GM19467 (cell line): ENCODE measurements around the gene MRPL46.
A peak's percentile ranks its signal among the peaks of the same experiment; 100 is the strongest.
"Not testable (repeated sequence)": the region's sequence is repeated elsewhere in the genome, so short reads cannot be mapped to it uniquely, and the experiment has no call there.

ENCODE experiments used
- ATAC-seq: cut with Tn5 transposase; IDR thresholded peaks from one replicate; pipeline ENCODE4 v1.9.1; 2021; ENCODE audit warnings: mild to moderate bottlenecking, moderate library complexity; ENCODE audit not compliant: unreplicated experiment

Gene MRPL46

GRCh38 chr15:88479169-88479568 lies 12.0 kb upstream of the MRPL46 start:
- no peak for ATAC-seq

DNA sequence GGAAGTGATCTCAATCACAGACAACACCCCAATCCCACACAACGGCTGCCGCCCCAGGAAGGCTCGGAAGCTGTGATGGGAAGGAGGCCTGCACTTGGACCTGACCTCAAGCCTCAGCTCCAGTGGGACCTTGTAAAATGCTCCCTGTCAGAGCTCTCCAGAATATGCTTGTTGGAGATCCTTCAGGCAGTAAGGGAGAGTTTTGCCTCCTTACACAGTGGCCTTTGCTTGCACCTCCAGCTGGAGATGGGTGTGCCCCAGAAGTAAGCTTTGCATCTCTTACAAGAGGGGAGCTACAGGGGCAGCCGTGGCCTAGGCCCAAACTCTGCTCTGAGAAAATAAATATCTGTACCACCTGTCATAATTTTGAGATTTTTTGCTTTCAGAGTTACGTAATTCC lies 10.7 kb upstream of the MRPL46 start:
- ATAC-seq: no peak

DNA sequence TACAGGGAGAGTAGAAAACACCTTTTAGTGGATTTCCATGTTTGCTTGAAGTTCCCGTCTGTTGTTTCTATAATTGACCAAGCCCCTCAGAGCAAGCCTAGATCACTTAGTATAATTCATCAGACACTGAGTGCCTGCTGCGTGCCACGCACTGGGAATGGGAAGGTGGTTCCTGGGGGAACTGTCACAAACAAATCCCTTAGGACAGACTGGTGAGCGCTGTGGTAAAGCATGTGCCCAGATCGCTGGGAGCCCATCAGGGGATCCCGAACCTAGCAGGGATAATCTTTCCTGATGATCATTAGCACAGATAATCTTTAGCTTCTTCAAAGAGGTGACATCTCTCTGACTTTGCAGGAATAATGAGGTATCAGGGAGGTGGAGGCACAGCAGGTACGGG lies 9.9 kb upstream of the MRPL46 start:
- no peak for ATAC-seq

GRCh38 chr15:88476635-88477060 lies 9.5 kb upstream of the MRPL46 start:
- no peak for ATAC-seq

DNA sequence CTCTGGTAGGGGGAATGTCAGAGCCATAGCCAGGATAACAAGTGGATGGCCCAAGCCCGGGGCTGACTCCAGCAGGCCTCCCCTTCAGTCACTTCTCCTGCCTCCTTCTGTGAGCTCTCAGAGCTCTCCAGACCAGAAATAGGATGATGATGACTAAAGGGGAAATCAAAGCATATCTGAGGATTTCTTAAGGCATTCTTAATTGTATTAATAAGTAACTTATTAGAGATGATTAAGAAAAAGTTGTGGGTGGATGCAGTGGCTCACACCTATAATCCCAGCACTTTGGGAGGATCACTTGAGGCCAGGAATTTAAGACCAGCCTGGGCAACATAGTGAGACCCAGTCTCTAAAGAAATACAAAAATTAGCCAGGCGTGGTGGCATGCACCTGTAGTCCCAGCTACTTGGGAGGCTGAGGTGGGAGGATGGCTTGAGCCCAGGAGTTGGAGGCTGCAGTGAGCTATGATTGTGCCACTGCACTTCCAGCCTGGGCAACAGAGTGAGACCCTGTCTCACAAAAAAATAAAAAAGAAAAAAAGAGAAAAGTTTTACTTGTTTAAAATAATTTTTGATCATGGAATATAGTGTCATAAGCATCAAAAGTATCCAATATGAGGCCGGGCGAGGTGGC lies 6.6 kb upstream of the MRPL46 start:
- ATAC-seq: not testable (repeated sequence)

GRCh38 chr15:88472225-88472624 lies 5.0 kb upstream of the MRPL46 start:
- no peak for ATAC-seq

DNA sequence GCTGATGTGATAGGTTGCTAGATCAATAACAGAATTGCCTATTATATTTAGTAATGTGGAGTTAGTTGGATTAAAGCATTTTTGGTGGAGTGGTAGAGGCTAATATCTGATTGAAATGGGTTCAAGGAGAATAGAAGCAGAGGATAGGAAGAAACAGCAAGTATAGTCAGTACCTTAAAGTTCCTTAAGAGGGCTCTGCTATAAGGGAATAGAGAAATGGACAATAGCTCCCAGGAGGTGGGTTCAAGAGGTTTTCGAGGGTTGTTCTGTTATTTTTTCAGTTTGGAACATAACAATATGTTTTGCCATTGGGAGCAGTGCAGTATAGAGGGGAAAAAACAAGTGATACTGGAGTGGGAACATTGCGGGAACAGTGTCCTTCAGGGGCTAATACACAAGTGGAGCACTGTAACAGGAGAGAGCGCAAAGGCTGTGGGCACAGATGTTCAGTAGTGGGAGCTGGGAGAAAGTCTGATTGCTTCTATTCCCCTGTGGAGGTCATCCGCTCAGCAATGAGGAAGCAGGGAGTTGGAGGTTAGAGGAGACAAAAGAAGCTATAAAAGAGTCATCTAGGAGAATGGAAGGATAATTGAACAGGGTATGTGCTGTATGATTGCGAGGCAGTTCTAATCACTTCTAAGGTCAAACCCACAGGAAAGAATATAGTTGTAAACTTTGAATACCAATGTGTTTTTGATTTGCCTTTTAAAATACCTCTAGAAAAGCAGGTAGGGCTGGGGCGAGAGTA lies 3.6 kb upstream of the MRPL46 start:
- no peak for ATAC-seq

- no peak for ATAC-seq
Measured at GRCh38 chr15:88469321-88469720, 2.1 kb upstream of the MRPL46 start.

- not testable (repeated sequence) for ATAC-seq
Measured at GRCh38 chr15:88468721-88469120, 1.5 kb upstream of the MRPL46 start.

GRCh38 chr15:88467935-88468528 lies 844 bp upstream of the MRPL46 start:
- ATAC-seq: no peak

DNA sequence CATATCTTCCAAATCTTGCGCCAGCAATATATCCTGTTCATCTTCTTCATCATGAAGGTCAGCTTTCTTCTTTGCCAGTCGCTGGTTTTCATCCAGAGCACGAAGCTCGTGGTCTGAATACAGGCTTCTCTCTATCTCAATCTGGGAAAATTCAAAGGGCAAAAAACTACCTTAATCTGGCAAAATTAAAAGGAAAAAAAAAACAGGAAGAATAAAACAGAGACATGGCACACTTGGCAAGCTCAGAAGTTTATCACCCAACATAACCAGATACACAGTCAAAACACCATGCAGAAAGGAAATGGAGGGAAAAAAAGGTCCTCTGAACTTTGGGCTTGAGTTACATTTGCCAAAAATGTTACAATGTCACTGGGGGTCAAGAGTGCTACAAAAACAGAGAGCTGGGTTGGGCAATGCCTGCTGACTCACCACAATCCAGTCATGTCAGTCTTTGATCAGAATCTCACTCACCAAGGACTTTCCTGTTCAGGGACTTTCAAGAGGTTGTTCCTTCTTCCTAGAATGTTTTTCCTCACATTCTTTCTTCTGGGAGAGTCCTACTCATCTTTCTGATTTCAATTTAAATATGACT lies 1.5 kb downstream of the MRPL46 start:
- no peak for ATAC-seq

DNA sequence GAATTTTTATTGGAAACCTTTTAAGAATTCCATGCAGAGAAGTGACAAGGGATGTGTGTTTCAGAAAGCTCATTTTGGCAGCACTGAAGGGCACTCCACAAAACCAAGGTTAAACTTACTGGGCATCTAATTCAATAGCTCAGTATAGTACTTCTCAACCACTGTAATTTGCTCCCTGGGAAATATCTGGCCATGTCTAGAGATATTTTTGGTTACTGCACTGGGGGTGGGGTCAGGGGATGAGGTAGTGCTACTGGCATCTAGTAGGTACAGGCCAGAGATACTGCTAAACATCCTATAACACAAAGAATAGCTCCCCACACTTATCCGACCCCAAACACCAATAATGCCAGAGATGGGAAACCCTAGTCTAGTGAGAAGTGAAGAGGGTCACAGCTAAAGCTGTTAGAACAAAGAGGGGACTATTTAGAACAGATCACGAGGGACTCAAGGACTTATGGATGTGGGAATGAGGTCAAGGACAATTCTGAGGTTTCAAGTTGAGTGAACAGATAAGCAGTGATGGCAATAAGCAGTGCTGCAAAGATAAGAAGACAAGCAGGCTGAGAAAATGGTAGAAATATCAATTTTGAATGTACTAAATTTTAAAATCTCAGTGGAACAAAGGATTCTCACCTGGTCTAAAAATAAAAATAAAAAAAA lies 3.2 kb downstream of the MRPL46 start:
- no peak for ATAC-seq

- no peak for ATAC-seq
Measured at GRCh38 chr15:88456733-88457132, 10.5 kb downstream of the MRPL46 start.

- ATAC-seq: peak; percentile 92
Measured at GRCh38 chr15:88454867-88455810, 12.0 kb downstream of the MRPL46 start.

DNA sequence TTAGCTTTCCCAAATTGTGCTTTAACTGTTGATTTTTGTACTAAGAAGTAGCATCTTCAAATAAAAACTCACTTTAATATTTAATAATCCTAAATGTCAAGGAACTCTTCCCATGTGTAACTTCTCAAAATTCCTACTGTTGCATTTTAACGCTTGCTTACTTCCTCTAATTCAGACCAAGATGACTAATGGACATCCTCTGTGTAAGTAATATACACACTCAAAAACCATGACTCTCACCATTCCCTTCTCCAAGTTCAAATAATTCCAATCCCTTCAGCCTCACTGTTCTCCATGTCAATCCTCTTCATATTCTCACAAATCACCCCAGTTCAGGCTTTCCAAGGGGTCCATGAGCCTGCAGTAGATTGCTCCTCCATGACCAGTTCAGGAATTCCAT lies 13.0 kb downstream of the MRPL46 start:
- ATAC-seq: no peak

DNA sequence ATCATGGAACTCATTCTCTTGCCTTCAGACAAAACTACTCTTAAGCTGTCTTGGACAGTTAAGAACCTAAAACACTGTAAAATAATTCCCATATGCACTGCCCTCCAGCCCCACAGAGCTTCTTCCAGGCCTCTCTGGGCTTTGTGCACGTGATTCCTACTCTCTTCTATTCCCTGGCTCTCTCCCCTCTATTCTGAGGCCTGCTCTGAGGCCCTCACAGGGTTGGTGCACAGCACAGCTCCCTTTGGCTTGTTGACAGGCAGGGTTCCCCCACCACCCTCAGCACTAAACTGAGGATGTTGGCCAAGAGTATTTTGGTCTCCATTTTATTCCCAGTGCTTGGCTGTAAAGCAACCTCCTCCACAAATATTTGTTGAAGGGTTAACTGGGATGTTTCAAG lies 13.5 kb downstream of the MRPL46 start:
- no peak for ATAC-seq

- ATAC-seq: no peak
Measured at GRCh38 chr15:88450125-88450798, 16.9 kb downstream of the MRPL46 start.

DNA sequence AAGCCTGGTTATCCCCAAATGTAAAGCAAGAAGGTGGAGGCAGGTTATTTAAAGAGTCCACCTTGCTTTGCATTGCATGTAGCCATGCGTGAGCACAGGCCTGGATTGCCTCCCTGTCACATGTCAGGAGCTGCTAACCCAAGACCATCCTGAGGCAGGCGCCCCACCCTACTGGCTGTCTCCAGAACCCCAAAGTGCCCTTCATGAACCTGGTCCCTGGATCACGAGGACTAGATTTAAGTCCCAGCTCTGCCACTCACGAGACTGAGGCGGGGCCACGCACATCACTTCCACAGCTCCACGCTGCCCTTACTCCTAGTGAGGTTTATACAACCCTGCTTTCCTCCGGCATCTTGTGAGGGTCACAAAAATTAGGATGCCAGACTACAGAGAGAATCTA lies 17.6 kb downstream of the MRPL46 start:
- no peak for ATAC-seq

- no peak for ATAC-seq
Measured at GRCh38 chr15:88448991-88449461, 18.2 kb downstream of the MRPL46 start.

DNA sequence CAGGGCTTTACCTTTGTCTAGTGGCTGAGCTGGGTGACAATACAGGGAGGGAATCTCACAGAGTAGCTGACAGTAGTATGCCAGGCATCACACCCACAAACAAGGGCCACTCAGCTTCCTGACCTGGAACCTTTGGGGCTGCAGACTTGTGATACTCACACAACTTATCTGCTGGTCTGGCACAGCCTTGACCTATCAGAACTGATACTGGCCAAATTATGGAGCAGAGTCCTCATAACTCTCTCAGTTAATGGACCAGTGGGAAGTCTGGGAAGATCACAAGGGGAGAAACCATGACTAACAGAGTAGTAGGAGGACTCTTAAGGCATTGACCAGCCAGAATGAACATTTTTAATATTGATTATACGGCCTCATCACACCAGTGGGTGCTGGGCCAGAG lies 19.4 kb downstream of the MRPL46 start:
- no peak for ATAC-seq
